Keratinocyte (primary cell): Measurements from ENCODE around the gene TNS1. TPM values are rescaled to one million over a fixed set of nuclear protein-coding genes. Genes with fewer than 3 reads are reported as not detected.

ENCODE experiments used
- DNase-seq: peaks from one replicate; pipeline ENCODE4 v3.0.0-alpha.2; 2011; ENCODE audit warnings: low read depth, missing footprints, low spot score
- FAIRE-seq: peaks from 2 replicates; lab custom pipeline; 2011; peaks lifted over from hg19 to GRCh38; lab: Jason Lieb, UNC
- H2AFZ ChIP-seq: 2 replicates; pipeline ENCODE4 v1.6.0; 2012; ENCODE audit warnings: low read length, control low read depth, inconsistent platforms; ENCODE audit not compliant: control insufficient read depth
- H3K27ac ChIP-seq: 2 replicates; pipeline ENCODE4 v1.5.1; 2011; ENCODE audit warnings: low read length; ENCODE audit not compliant: control insufficient read depth, insufficient read depth
- H3K27me3 ChIP-seq: 3 replicates; pipeline ENCODE4 v1.6.0; 2011; ENCODE audit warnings: low read length; ENCODE audit not compliant: control insufficient read depth, insufficient read depth; ENCODE audit errors: extremely low read depth
- H3K36me3 ChIP-seq, 2 experiments: 2 replicates in 1 of 2; 3 replicates in 1 of 2; pipeline ENCODE4 v1.5.1; 2011; ENCODE audit warnings: low read length in 2 of 2, mild to moderate bottlenecking in 1 of 2; ENCODE audit not compliant: control insufficient read depth in 2 of 2, insufficient read depth in 2 of 2; ENCODE audit errors: extremely low read depth in 1 of 2
- H3K4me1 ChIP-seq: 3 replicates; pipeline ENCODE4 v1.5.1; 2011; ENCODE audit warnings: low read length; ENCODE audit not compliant: control insufficient read depth, insufficient read depth; ENCODE audit errors: extremely low read depth
- H3K4me2 ChIP-seq: 3 replicates; pipeline ENCODE4 v1.6.0; 2011; ENCODE audit warnings: low read depth, low read length; ENCODE audit not compliant: control insufficient read depth, insufficient read depth; ENCODE audit errors: extremely low read depth
- H3K4me3 ChIP-seq, 3 experiments: fragments of 200-600 bp in 1 of 3; sonication (generic) in 1 of 3; 2 replicates in 2 of 3; 3 replicates in 1 of 3; pipeline ENCODE4 v1.5.1; 2011 to 2016; ENCODE audit warnings: low read length in 3 of 3, mild to moderate bottlenecking in 3 of 3, control low read depth in 2 of 3, inconsistent platforms in 1 of 3, low read depth in 1 of 3, mixed read lengths in 1 of 3, mixed run types in 1 of 3, moderate library complexity in 1 of 3; ENCODE audit not compliant: control insufficient read depth in 2 of 3, insufficient read depth in 2 of 3; ENCODE audit errors: extremely low read depth in 1 of 3
- H3K79me2 ChIP-seq: 2 replicates; pipeline ENCODE4 v1.6.0; 2012; ENCODE audit warnings: low read length; ENCODE audit not compliant: control insufficient read depth, insufficient read depth
- H3K9ac ChIP-seq: 3 replicates; pipeline ENCODE4 v1.6.0; 2011; ENCODE audit warnings: low read length; ENCODE audit not compliant: control insufficient read depth, insufficient read depth; ENCODE audit errors: extremely low read depth
- H3K9me1 ChIP-seq: 3 replicates; pipeline ENCODE4 v1.6.0; 2011; ENCODE audit warnings: low read length; ENCODE audit not compliant: control insufficient read depth, insufficient read depth; ENCODE audit errors: extremely low read depth
- H3K9me3 ChIP-seq: 2 replicates; pipeline ENCODE4 v1.5.1; 2012; ENCODE audit warnings: low read depth, low read length; ENCODE audit not compliant: control insufficient read depth
- H4K20me1 ChIP-seq: 3 replicates; pipeline ENCODE4 v1.6.0; 2011; ENCODE audit warnings: low read length; ENCODE audit not compliant: control insufficient read depth, insufficient read depth; ENCODE audit errors: extremely low read depth
- CTCF ChIP-seq, 3 experiments: IDR thresholded peaks in 1 of 3; conservative IDR thresholded peaks in 1 of 3; optimal IDR thresholded peaks in 1 of 3; 2 replicates in 2 of 3; 3 replicates in 1 of 3; pipeline versions ENCODE3 to v1.5.1; 2011; ENCODE audit warnings: low read length in 3 of 3, mild to moderate bottlenecking in 3 of 3, moderate library complexity in 2 of 3, control low read depth in 1 of 3, inconsistent platforms in 1 of 3; ENCODE audit not compliant: insufficient read depth in 2 of 3; ENCODE audit errors: extremely low read depth in 1 of 3
- EZH2 ChIP-seq: IDR thresholded peaks from one replicate; pipeline ENCODE4 v1.6.1; 2012; ENCODE audit warnings: inconsistent platforms, mild to moderate bottlenecking, low read length, moderate library complexity
- dilution Hi-C: fragments of 300-500 bp; cut with MboI; formaldehyde crosslinking; loops from one replicate; pipeline ENCODE4 v1.7.0; 2020; ENCODE audit warnings: low sequenced_read_pairs; ENCODE audit not compliant: extremely low pct_ligation_motif_present
- polyA plus RNA-seq, 5 experiments: library from polyadenylated mRNA; depleted of rRNA in 3 of 5; stranded (reverse) in 3 of 5; stranded (forward) in 1 of 5; unstranded in 1 of 5; fragments of >200 nt; gene quantifications; 1 replicate in 1 of 5; 2 replicates in 3 of 5; 3 replicates in 1 of 5; pipeline versions ENCODE4 v1.2.1 to v1.2.3, GENCODE V29; 2011 to 2012; ENCODE audit warnings: missing spikeins in 2 of 5, low read depth in 1 of 5, low replicate concordance in 1 of 5

Gene TNS1
- polyA plus RNA-seq, 1 donor (not counting 4 experiments of a cell fraction or from before 2014, with no cell fraction given) = 2.5 TPM

- Histone ChIP-seq H2AFZ (no peak overlapping the region), H3K79me2 (no peaks in the 10 kb centered on the region), H3K27me3 (no peaks in the 10 kb centered on the region), H3K9ac (no peak overlapping the region), H3K36me3 (no peaks in the 10 kb centered on the region), H3K9me1 (no peaks in the 10 kb centered on the region), H3K4me1 (peaks cover 11% of the 10 kb centered on the region), H4K20me1 (peaks cover 4% of the 10 kb centered on the region), H3K4me3 (no peak overlapping the region), H3K4me2 (no peak overlapping the region), H3K9me3 (no peaks in the 10 kb centered on the region), H3K27ac (no peak overlapping the region)
- TF ChIP-seq CTCF (optimal IDR thresholded peaks at IDR 0.05 in 1 of 3, IDR thresholded peaks at IDR 0.05 in 1 of 3, conservative IDR thresholded peaks at IDR 0.05 in 1 of 3; ENCODE audit: extremely low read depth in 1 of 3, insufficient read depth in 2 of 3, low read length in 3 of 3) = no peak
- no peak for TF ChIP-seq EZH2
- FAIRE-seq = no peak
- dilution Hi-C loops = no loop called here
- DNase-seq = no peak
Measured at GRCh38 chr2:217801711-217802110, 201.1 kb downstream of the TNS1 start.

GRCh38 chr2:217801115-217801531 is 201.7 kb downstream of the TNS1 start:
- Histone ChIP-seq H2AFZ (no peak overlapping the region), H4K20me1 (peaks cover 4% of the 10 kb centered on the region)
- dilution Hi-C loops = no loop called here

More at GRCh38 chr2:217801115-217801531, 201.7 kb downstream of the TNS1 start:
- no peak for FAIRE-seq
- no peak overlapping the region for H3K4me2 ChIP-seq
- DNase-seq = no peak
- no peaks in the 10 kb centered on the region for H3K9me3 ChIP-seq
- H3K9me1 ChIP-seq = no peaks in the 10 kb centered on the region
- H3K4me3 ChIP-seq = no peak overlapping the region
- no peaks in the 10 kb centered on the region for H3K79me2 ChIP-seq
- no peaks in the 10 kb centered on the region for H3K27me3 ChIP-seq
- H3K4me1 ChIP-seq = peaks cover 11% of the 10 kb centered on the region
- H3K36me3 ChIP-seq = no peaks in the 10 kb centered on the region
- H3K9ac ChIP-seq = no peak overlapping the region
- no peak overlapping the region for H3K27ac ChIP-seq
- TF ChIP-seq EZH2 (no peak), CTCF (optimal IDR thresholded peaks at IDR 0.05 in 1 of 3, IDR thresholded peaks at IDR 0.05 in 1 of 3, conservative IDR thresholded peaks at IDR 0.05 in 1 of 3; ENCODE audit: extremely low read depth in 1 of 3, insufficient read depth in 2 of 3, low read length in 3 of 3) (no peak)
